Hepatocyte (in vitro differentiated cells): ENCODE data around the gene C9orf50.

Source experiments
- CTCF ChIP-seq: fragments of 200-600 bp; sonication (generic); IDR thresholded peaks from 2 replicates; pipeline ENCODE4 v1.5.1; 2016; ENCODE audit warnings: antibody characterized with exemption, mild to moderate bottlenecking; ENCODE audit not compliant: poor library complexity
- EZH2phosphoT487 ChIP-seq: fragments of 200-600 bp; sonication (generic); IDR thresholded peaks from one replicate; pipeline ENCODE4 v1.6.1; 2018; ENCODE audit warnings: antibody characterized with exemption, mild to moderate bottlenecking, low read depth, moderate library complexity; ENCODE audit not compliant: unreplicated experiment, severe bottlenecking

GRCh38 chr9:129581505-129582189 is 39.3 kb downstream of the C9orf50 start:
- TF ChIP-seq CTCF, result no peak
- TF ChIP-seq EZH2phosphoT487, result no peak
